ENCODE results near the gene SLC35B4.

The SLC35B4 gene

GRCh38 chr7:134316539-134317344 is at the start of gene SLC35B4:
TSS of gene SLC35B4 (minus strand) at chr7:134316930. CDS start at chr7:134316751, 179 bp downstream.
- peak; percentile 98 to 99 for DNase-seq

GRCh38 chr7:134366481-134366880 is 49.8 kb upstream of the SLC35B4 start:
- no peak for DNase-seq

GRCh38 chr7:134365341-134366054 is 48.8 kb upstream of the SLC35B4 start:
- no peak for DNase-seq

GRCh38 chr7:134364619-134365037 is 47.9 kb upstream of the SLC35B4 start:
- DNase-seq, result no peak

GRCh38 chr7:134362587-134363483 is 46.1 kb upstream of the SLC35B4 start:
- no peak for DNase-seq

- no peak for DNase-seq
These were observed 43.2 kb upstream of the SLC35B4 start for GRCh38 chr7:134359787-134360432.

- no peak for DNase-seq
These were observed 40.8 kb upstream of the SLC35B4 start for GRCh38 chr7:134357486-134357885.

- DNase-seq, result no peak
These were observed 39.7 kb upstream of the SLC35B4 start for GRCh38 chr7:134356421-134356936.

- no peak for DNase-seq
These were observed 39.2 kb upstream of the SLC35B4 start for GRCh38 chr7:134355927-134356326.

GRCh38 chr7:134355004-134355525 is 38.3 kb upstream of the SLC35B4 start:
- DNase-seq, result no peak

- DNase-seq, result no peak
These were observed 36.7 kb upstream of the SLC35B4 start for GRCh38 chr7:134353411-134353810.

GRCh38 chr7:134351424-134351823 is 34.7 kb upstream of the SLC35B4 start:
- peak; percentile 15 to 56 for DNase-seq

GRCh38 chr7:134350709-134351108 is 34.0 kb upstream of the SLC35B4 start:
- DNase-seq, result peak; percentile 63 to 75

- no peak for DNase-seq
These were observed 30.8 kb upstream of the SLC35B4 start for GRCh38 chr7:134347567-134347966.

GRCh38 chr7:134343796-134344195 is 27.1 kb upstream of the SLC35B4 start:
- DNase-seq, result no peak

- DNase-seq, result no peak
These were observed 26.4 kb upstream of the SLC35B4 start for GRCh38 chr7:134343136-134343535.

GRCh38 chr7:134339475-134339874 is 22.7 kb upstream of the SLC35B4 start:
- no peak for DNase-seq

GRCh38 chr7:134337980-134338379 is 21.2 kb upstream of the SLC35B4 start:
- DNase-seq, result no peak

- no peak for DNase-seq
These were observed 17.7 kb upstream of the SLC35B4 start for GRCh38 chr7:134334408-134334807.

- DNase-seq, result no peak
These were observed 17.2 kb upstream of the SLC35B4 start for GRCh38 chr7:134333943-134334342.

GRCh38 chr7:134332892-134333291 is 16.2 kb upstream of the SLC35B4 start:
- DNase-seq, result no peak

- DNase-seq, result no peak
These were observed 14.7 kb upstream of the SLC35B4 start for GRCh38 chr7:134331393-134331792.

Data from NCI-H526 (cell line).